GM21786 (cell line): ENCODE measurements around the gene PAQR5.
"Not testable (repeated sequence)": the region's sequence is repeated elsewhere in the genome, so short reads cannot be mapped to it uniquely, and the experiment has no call there.

ENCODE experiments used
- ATAC-seq: cut with Tn5 transposase; IDR thresholded peaks from one replicate; pipeline ENCODE4 v1.9.1; 2021; ENCODE audit not compliant: unreplicated experiment

Gene PAQR5

DNA sequence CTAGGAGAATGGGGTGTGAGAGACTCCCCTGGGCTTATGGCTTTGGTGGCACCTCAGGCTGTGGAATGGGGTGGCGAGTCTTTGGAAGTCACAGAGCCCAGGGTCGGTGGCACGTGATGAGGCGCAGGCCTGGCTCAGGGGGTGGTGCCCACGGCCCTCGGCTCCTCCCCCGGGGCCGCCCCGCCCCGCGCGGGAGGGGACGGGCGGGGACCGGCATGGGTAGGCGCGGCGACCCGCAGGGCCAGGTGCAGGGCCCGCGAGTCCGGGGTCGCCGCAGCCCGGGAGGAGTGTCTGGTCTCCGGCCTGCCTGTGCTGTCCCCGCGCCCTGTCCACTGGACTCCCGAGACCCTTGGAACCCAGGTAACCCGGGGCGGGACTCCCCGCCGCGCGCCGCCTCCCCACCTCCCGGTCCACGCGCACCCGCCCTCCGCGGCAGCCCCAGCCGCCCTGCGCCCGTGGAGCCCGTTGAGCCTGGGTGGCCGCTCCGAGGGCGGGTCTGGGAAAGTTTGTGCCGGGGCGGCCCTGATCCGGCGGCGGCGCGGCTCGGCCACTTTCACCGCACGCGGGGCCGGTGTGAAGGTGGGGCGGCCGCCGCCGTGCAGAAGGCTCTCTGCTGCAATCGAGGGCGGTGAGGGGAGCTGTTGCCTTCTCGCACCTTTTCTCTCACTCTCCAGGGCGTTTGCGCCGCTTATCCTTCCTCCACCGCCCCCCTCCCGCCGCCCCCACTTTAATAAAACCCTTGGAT is at the start of gene PAQR5:
PAQR5 (plus strand) TSS at position 216 of the 745 bp plus-strand sequence. CDS start 61,169 bp downstream, outside the sequence.
- ATAC-seq: no peak

GRCh38 chr15:69253156-69253555 is 45.6 kb upstream of the PAQR5 start:
- ATAC-seq: no peak

DNA sequence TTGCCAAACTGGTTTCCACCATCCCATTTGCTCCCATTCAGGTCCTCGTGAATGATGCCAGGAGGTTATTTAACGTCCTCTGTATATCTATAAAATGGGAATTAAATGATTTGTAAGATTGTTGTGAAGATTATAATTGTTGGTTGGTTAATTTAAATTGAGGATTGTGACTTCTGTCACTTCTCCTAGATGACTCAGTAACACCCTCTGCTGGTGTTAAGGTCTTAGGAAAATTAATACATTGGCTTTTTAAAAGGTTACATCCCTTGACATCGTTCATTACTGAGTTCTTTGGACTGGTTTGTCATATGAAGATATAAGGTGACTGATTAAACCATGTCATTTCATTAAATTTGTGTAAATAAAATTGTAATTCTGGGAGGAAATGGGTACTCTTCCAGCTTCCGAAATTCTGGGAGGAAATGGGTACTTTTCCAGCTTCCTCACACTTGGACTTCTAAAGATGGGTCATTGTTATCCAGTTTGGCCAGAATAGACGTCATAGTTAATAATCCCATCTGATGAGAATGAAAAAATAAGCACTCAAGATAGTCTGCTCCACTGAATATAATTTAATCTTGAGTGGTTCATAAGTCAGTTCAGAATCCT is 33.3 kb upstream of the PAQR5 start:
- no peak for ATAC-seq

DNA sequence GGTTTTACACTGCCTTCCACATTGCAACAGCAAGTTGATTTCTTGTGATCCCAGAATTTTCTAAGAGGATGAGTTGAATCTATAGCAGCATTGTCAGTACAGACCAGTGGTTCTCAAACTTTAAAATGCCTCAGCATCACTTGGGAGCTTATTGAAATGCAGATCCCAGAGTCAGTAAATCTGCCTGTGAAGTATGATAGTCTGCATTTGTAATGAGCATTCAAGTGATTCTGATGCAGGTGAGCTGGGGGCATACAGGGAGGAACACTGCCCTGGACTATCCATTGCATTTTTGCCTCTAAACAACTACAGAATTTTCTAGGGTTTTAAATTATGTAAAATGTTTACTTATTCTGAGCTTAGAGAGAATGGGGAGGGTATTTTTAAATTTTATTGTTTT is 27.5 kb upstream of the PAQR5 start:
- no peak for ATAC-seq

GRCh38 chr15:69272139-69272538 is 26.6 kb upstream of the PAQR5 start:
- no peak for ATAC-seq

GRCh38 chr15:69272891-69273290 is 25.8 kb upstream of the PAQR5 start:
- no peak for ATAC-seq

GRCh38 chr15:69275074-69275670 is 23.5 kb upstream of the PAQR5 start:
- ATAC-seq: no peak

- no peak for ATAC-seq
Measured at GRCh38 chr15:69275933-69276560, 22.7 kb upstream of the PAQR5 start.

DNA sequence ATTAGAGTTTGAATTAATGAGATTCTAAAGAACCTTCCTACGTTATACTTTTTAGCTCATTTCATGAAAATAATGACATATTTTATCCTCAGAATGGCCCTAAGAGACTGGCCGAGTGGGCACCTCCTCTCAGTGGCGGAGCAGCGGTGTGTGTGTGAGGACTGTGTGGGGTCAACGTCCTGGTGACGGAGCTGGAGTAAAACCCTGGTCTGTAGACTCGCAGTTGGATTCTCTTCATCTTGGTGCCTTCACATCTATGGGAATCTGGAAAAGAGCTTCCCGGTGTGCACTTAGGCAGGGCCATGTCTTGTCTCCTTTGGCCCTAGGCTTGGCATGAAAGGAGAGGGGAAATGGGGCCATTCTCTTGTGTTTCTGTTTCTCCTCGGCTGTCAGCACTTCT is 21.4 kb upstream of the PAQR5 start:
- ATAC-seq: no peak

- no peak for ATAC-seq
Measured at GRCh38 chr15:69279636-69280035, 19.1 kb upstream of the PAQR5 start.

- ATAC-seq: no peak
Measured at GRCh38 chr15:69280783-69281182, 17.9 kb upstream of the PAQR5 start.

GRCh38 chr15:69282104-69282743 is 16.5 kb upstream of the PAQR5 start:
- ATAC-seq: no peak

GRCh38 chr15:69285834-69286233 is 12.9 kb upstream of the PAQR5 start:
- ATAC-seq: no peak

GRCh38 chr15:69288011-69288410 is 10.7 kb upstream of the PAQR5 start:
- ATAC-seq: no peak

DNA sequence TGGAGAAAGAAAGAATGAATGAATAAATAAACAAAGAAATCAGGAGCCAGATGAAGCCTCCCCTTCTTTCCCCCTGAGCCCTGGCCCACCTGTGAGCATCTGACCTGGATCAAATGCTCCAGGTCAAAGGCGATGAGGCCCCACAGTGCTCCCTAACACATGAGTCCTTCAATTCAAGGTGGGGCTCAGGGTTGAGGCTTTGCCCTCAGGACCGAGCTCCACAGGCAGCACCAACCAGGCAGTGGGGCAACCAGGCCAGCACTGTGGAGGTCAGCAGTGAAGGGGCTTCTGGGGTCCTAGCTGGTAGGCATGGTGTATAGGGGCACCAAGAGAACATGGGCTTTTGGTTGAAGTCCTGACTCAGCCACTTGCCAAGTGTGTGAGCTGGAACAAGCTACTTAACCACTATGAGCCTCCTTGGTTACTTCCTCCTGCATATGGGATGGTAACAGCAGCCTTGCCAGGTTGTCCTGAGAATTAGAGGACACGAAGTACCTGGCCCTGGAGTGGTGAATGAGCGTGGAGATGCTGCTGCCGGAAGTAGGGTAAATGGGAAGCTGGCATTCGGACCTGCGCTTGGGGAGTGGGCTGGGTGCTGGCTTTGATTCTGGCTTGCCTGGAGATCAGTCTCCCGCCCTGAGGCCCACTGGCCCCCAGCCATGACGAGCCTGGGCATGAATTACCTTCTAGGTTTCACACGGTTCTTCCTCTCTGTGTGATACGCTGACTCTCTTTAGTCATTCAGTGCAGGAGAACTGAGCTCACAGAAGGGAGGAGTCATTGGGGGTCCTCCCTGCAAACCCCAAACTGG is 10.0 kb upstream of the PAQR5 start:
- no peak for ATAC-seq

DNA sequence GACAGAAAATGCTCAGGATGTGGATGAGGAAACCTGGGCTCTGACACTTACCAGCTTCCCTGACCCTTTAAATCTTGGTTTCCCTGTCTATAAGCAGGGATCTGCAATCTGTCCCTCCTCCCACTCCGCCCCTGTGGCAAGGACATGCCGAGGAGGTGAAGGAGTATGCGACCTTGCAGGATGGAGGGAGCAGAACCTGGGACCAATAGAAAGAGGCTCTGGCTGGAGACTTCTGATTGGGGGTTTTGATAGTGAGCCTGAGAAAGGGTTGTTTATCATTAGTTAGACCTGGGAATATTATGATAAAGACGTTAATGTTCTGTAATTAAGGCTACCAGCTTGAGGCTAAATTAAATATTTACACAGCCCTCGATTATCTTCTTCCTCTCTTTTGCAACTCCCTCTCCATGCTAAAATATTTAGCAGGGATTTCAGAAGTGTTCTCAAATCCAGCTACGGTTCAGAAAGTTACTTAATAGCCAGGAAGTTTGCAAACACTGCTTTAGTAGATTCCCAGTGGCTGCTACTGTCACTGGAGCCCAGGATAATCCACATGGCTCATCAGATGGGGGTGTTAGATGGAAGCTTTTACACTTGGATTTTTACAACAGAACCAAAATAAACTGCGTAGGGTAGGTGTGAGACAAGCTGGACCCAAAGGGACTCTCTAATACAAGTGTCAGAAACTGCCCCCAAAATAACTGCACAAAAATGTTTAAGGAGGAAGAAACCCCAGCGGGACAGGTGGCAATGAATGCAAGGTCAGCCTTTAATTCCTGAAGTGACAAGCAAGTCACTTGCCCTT is 9.2 kb upstream of the PAQR5 start:
- no peak for ATAC-seq

DNA sequence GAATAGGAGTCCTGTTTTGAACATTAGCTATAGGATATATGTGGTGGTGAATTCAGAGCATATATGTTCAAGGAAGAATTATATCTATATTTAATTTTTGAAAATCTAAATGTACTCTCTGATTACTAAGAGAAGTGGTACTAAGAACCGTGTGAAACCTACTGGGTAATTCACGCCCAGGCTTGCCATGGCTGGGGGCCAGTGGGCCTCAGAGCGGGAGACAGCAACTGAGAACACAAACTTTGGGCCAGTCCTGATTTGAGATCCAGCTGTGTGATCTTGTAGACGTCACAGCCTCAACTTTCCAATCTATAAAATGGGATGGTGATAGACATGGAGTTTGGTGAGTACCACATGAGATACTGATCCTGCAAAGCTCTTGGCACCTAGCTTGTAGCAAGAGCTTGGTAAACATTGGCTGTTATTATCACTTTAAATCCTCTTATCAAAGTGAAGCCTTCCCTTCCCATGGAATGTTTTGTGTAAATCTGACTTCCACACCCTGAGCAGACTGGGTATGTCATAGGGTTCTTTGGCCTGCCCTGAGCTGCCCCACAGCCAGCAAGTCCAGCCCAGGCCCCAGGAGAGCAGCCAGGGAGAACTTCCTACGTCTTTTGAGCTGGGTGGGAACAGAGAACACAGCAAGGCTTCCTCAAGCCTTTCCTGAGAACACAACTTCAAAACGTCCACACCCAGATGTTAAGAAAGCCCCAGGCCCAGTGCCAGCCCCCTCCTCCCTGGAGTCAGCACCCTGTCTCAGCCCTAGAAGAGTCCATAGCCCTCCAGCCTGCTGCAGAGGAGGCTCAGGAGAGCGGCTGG is 8.2 kb upstream of the PAQR5 start:
- no peak for ATAC-seq

- ATAC-seq: not testable (repeated sequence)
Measured at GRCh38 chr15:69291651-69292050, 7.1 kb upstream of the PAQR5 start.
